KMS-11 (cell line): ENCODE results near the gene FAM241B.

ENCODE experiments used
- H2AFZ ChIP-seq: fragments of 200-600 bp; sonication (generic); 2 replicates; pipeline ENCODE4 v1.6.1; 2016; ENCODE audit warnings: antibody characterized with exemption, mixed run types, low read depth
- H3K27ac ChIP-seq: fragments of 200-600 bp; sonication (generic); 2 replicates; pipeline ENCODE4 v1.6.1; 2016; ENCODE audit warnings: mild to moderate bottlenecking, mixed run types
- H3K27me3 ChIP-seq: fragments of 200-600 bp; sonication (generic); 2 replicates; pipeline ENCODE4 v1.6.1; 2017; ENCODE audit warnings: mild to moderate bottlenecking, low read depth, mixed run types, moderate library complexity; ENCODE audit not compliant: insufficient read depth
- H3K36me3 ChIP-seq: fragments of 200-600 bp; sonication (generic); 2 replicates; pipeline ENCODE4 v1.6.1; 2017; ENCODE audit warnings: mild to moderate bottlenecking, mixed run types; ENCODE audit not compliant: insufficient read depth
- H3K4me1 ChIP-seq: fragments of 200-600 bp; sonication (generic); 2 replicates; pipeline ENCODE4 v1.6.1; 2016; ENCODE audit warnings: mild to moderate bottlenecking, low read depth, mixed run types; ENCODE audit not compliant: poor library complexity, severe bottlenecking
- H3K4me2 ChIP-seq: fragments of 200-600 bp; sonication (generic); 2 replicates; pipeline ENCODE4 v1.7.0; 2016; ENCODE audit warnings: mild to moderate bottlenecking, mixed run types
- H3K4me3 ChIP-seq: fragments of 200-600 bp; sonication (generic); IDR thresholded peaks from 2 replicates; pipeline ENCODE4 v1.6.1; 2017; ENCODE audit warnings: low read depth, low read length, mixed read lengths; ENCODE audit not compliant: insufficient read depth
- H3K79me2 ChIP-seq: fragments of 200-600 bp; sonication (generic); 2 replicates; pipeline ENCODE4 v1.6.1; 2016; ENCODE audit warnings: low read depth, mixed run types; ENCODE audit not compliant: insufficient read depth
- H3K9ac ChIP-seq: fragments of 200-600 bp; sonication (generic); 2 replicates; pipeline ENCODE4 v1.6.1; 2016; ENCODE audit warnings: mild to moderate bottlenecking, mixed run types
- H4K20me1 ChIP-seq: fragments of 200-600 bp; sonication (generic); 2 replicates; pipeline ENCODE4 v1.6.1; 2016; ENCODE audit warnings: mild to moderate bottlenecking, mixed run types; ENCODE audit not compliant: insufficient read depth
- CTCF ChIP-seq: fragments of 200-600 bp; sonication (generic); conservative IDR thresholded peaks from 2 replicates; pipeline ENCODE4 v1.6.1; 2017; ENCODE audit warnings: low read depth, mild to moderate bottlenecking, antibody characterized with exemption, low read length, moderate library complexity, mixed read lengths

The FAM241B gene

GRCh38 chr10:69660296-69660695 is 30.2 kb downstream of the FAM241B start:
- Histone ChIP-seq H3K4me2 (no peak overlapping the region), H3K79me2 (no peaks in the 10 kb centered on the region), H3K4me3 (no peak overlapping the region), H4K20me1 (no peaks in the 10 kb centered on the region), H3K9ac (no peak overlapping the region), H2AFZ (no peak overlapping the region), H3K27me3 (peaks cover 61% of the 10 kb centered on the region; the same call in 1 of the 2 replicates), H3K36me3 (no peaks in the 10 kb centered on the region), H3K4me1 (no peaks in the 10 kb centered on the region), H3K27ac (no peak overlapping the region)
- no peak for TF ChIP-seq CTCF

- peaks cover 58% of the 10 kb centered on the region; the same call in 1 of the 2 replicates for H3K27me3 ChIP-seq
- TF ChIP-seq CTCF, result no peak
- H2AFZ ChIP-seq, result no peak overlapping the region
- no peak overlapping the region for H3K27ac ChIP-seq
- no peaks in the 10 kb centered on the region for H3K79me2 ChIP-seq
- no peaks in the 10 kb centered on the region for H4K20me1 ChIP-seq
- H3K4me2 ChIP-seq, result no peak overlapping the region
- no peak overlapping the region for H3K4me3 ChIP-seq
- H3K4me1 ChIP-seq, result no peaks in the 10 kb centered on the region
- H3K36me3 ChIP-seq, result no peaks in the 10 kb centered on the region
- no peak overlapping the region for H3K9ac ChIP-seq
These were observed 31.5 kb downstream of the FAM241B start for GRCh38 chr10:69661414-69662172.

- H3K4me1 ChIP-seq, result no peaks in the 10 kb centered on the region
- H3K36me3 ChIP-seq, result no peaks in the 10 kb centered on the region
- no peak for TF ChIP-seq CTCF
- H3K79me2 ChIP-seq, result no peaks in the 10 kb centered on the region
- peaks cover 60% of the 10 kb centered on the region; the same call in 1 of the 2 replicates for H3K27me3 ChIP-seq
- H2AFZ ChIP-seq, result no peak overlapping the region
- no peak overlapping the region for H3K27ac ChIP-seq
- H3K4me3 ChIP-seq, result no peak overlapping the region
- H4K20me1 ChIP-seq, result no peaks in the 10 kb centered on the region
- no peak overlapping the region for H3K4me2 ChIP-seq
- no peak overlapping the region for H3K9ac ChIP-seq
These were observed 32.3 kb downstream of the FAM241B start for GRCh38 chr10:69662173-69662877.

GRCh38 chr10:69662901-69663300 is 32.9 kb downstream of the FAM241B start:
- H3K79me2 ChIP-seq, result no peaks in the 10 kb centered on the region
- H3K27me3 ChIP-seq, result peaks cover 60% of the 10 kb centered on the region; the same call in 1 of the 2 replicates
- H3K4me1 ChIP-seq, result no peaks in the 10 kb centered on the region
- no peak for TF ChIP-seq CTCF
- H3K36me3 ChIP-seq, result no peaks in the 10 kb centered on the region
- H4K20me1 ChIP-seq, result no peaks in the 10 kb centered on the region
- H2AFZ ChIP-seq, result no peak overlapping the region
- H3K27ac ChIP-seq, result no peak overlapping the region
- H3K9ac ChIP-seq, result no peak overlapping the region
- no peak overlapping the region for H3K4me3 ChIP-seq
- no peak overlapping the region for H3K4me2 ChIP-seq
